Measurements from ENCODE around the gene VPREB3.

VPREB3 gene

DNA sequence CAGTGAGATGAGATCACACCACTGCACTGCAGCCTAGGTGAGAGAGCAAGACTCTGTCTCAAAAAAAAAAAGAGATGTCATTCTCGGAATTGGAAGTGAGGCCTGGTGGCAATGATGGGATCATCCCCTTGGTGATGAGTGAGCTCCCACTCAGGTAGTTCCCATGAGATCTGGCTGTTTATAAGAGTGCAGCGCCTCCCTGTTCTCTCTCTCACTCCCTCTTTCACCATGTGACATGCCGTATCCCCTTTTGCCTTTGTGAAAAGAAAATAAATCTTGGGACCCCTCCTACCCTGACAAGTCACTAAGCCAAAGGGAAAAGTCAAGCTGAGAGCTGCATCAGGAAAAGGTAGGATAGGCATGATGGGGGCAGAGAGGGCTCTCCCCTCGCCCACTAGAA, 32.1 kb downstream of the VPREB3 start:
- TF ChIP-seq YY1 (IDR thresholded peaks at IDR 0.05; ENCODE audit: low read depth) (no peak), EGR1 (IDR thresholded peaks at IDR 0.05) (no peak), RAD21 (IDR thresholded peaks at IDR 0.05; ENCODE audit: low read depth) (no peak), CEBPB (IDR thresholded peaks at IDR 0.05) (no peak), NFIC (IDR thresholded peaks at IDR 0.05) (no peak), EP300 (IDR thresholded peaks at IDR 0.05; ENCODE audit: borderline replicate concordance) (no peak), CREB1 (IDR thresholded peaks at IDR 0.05; ENCODE audit: low read depth) (no peak), TAF1 (IDR thresholded peaks at IDR 0.05; ENCODE audit: low read depth) (no peak), TEAD4 (IDR thresholded peaks at IDR 0.05) (no peak), ZBTB7A (IDR thresholded peaks at IDR 0.05; ENCODE audit: low read depth) (no peak), TCF12 (IDR thresholded peaks at IDR 0.05; ENCODE audit: low read depth) (no peak)
- TF ChIP-seq, protein P1, sequence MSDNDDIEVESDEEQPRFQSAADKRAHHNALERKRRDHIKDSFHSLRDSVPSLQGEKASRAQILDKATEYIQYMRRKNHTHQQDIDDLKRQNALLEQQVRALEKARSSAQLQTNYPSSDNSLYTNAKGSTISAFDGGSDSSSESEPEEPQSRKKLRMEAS (IDR thresholded peaks at IDR 0.05), result no peak
- TF ChIP-seq, protein P2, sequence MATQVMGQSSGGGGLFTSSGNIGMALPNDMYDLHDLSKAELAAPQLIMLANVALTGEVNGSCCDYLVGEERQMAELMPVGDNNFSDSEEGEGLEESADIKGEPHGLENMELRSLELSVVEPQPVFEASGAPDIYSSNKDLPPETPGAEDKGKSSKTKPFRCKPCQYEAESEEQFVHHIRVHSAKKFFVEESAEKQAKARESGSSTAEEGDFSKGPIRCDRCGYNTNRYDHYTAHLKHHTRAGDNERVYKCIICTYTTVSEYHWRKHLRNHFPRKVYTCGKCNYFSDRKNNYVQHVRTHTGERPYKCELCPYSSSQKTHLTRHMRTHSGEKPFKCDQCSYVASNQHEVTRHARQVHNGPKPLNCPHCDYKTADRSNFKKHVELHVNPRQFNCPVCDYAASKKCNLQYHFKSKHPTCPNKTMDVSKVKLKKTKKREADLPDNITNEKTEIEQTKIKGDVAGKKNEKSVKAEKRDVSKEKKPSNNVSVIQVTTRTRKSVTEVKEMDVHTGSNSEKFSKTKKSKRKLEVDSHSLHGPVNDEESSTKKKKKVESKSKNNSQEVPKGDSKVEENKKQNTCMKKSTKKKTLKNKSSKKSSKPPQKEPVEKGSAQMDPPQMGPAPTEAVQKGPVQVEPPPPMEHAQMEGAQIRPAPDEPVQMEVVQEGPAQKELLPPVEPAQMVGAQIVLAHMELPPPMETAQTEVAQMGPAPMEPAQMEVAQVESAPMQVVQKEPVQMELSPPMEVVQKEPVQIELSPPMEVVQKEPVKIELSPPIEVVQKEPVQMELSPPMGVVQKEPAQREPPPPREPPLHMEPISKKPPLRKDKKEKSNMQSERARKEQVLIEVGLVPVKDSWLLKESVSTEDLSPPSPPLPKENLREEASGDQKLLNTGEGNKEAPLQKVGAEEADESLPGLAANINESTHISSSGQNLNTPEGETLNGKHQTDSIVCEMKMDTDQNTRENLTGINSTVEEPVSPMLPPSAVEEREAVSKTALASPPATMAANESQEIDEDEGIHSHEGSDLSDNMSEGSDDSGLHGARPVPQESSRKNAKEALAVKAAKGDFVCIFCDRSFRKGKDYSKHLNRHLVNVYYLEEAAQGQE (IDR thresholded peaks at IDR 0.05; ENCODE audit: low read depth), result no peak
- TF ChIP-seq, protein P3, sequence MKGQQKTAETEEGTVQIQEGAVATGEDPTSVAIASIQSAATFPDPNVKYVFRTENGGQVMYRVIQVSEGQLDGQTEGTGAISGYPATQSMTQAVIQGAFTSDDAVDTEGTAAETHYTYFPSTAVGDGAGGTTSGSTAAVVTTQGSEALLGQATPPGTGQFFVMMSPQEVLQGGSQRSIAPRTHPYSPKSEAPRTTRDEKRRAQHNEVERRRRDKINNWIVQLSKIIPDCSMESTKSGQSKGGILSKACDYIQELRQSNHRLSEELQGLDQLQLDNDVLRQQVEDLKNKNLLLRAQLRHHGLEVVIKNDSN (IDR thresholded peaks at IDR 0.05), result no peak

DNA sequence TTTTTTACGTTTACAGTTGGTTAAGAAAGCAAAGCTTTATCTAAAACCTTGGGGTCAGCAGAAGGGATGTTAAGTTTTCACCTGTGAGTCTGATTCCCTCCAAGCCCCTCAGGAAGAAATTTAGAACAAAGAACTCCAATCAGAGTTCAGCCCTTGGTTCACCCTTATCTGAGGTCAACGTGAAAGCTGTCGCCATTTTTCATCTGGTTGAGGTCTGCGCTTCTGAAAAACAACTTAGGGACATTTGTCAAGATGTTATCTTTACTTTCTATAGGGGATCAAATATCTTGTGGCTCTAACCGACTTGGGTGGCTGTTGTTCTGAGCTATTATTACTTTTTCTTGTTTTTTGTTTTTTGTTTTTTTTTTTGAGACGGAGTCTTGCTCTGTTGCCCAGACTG, 33.4 kb downstream of the VPREB3 start:
- TF ChIP-seq TCF12 (IDR thresholded peaks at IDR 0.05; ENCODE audit: low read depth), result no peak
- no peak for TF ChIP-seq TEAD4 (IDR thresholded peaks at IDR 0.05)
- TF ChIP-seq FOXM1 (IDR thresholded peaks at IDR 0.05; ENCODE audit: borderline replicate concordance, low read depth), result no peak
- no peak for TF ChIP-seq EP300 (IDR thresholded peaks at IDR 0.05; ENCODE audit: borderline replicate concordance)
- no peak for TF ChIP-seq CREB1 (IDR thresholded peaks at IDR 0.05; ENCODE audit: low read depth)
- no peak for TF ChIP-seq YY1 (IDR thresholded peaks at IDR 0.05; ENCODE audit: low read depth)
- TF ChIP-seq, protein P3 (IDR thresholded peaks at IDR 0.05), result no peak
- TF ChIP-seq RAD21 (IDR thresholded peaks at IDR 0.05; ENCODE audit: low read depth), result no peak
- TF ChIP-seq ZBTB7A (IDR thresholded peaks at IDR 0.05; ENCODE audit: low read depth), result no peak
- no peak for TF ChIP-seq EGR1 (IDR thresholded peaks at IDR 0.05)
- TF ChIP-seq TAF1 (IDR thresholded peaks at IDR 0.05; ENCODE audit: low read depth), result no peak
- TF ChIP-seq, protein P1 (IDR thresholded peaks at IDR 0.05), result no peak
- TF ChIP-seq, protein P2 (IDR thresholded peaks at IDR 0.05; ENCODE audit: low read depth), result no peak
- TF ChIP-seq NFIC (IDR thresholded peaks at IDR 0.05), result no peak

DNA sequence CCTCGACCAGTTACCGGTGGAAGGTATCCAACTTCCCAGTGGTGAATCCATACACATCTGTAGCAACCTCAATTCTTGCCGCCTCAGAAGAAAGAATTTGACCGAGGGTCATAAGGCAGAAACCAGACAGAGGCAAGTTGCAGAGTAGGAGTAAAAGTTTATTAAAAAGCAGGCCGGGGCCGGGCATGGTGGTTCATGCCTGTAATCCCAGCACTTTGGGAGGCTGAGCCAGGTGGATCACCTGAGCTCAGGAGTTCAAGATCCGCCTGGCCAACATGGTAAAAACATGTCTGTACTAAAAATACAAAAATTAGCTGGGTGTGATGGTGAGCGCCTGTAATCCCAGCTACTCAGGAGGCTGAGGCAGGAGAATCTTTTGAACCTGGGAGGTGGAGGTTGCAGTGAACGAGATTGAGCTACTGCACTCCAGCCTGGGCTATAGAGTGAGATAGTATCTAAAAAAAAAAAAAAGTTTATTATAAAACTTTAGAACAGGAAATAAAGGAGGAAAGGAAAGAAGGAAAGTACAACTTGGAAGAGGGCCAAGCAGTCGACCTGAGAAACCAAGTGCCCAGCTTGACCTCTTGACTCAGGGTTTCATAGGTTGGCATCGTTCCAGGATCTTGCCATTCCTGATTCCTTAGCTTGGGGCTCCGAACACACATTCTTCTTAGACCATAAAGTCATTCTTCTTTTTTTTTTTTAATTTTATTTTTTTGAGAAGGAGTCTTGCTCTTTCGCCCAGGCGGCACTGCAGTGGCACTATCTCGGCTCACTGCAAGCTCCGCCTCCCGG, 35.7 kb downstream of the VPREB3 start:
- TF ChIP-seq NFIC (IDR thresholded peaks at IDR 0.05) (peak; percentile 71), YY1 (IDR thresholded peaks at IDR 0.05; ENCODE audit: low read depth) (no peak)

DNA sequence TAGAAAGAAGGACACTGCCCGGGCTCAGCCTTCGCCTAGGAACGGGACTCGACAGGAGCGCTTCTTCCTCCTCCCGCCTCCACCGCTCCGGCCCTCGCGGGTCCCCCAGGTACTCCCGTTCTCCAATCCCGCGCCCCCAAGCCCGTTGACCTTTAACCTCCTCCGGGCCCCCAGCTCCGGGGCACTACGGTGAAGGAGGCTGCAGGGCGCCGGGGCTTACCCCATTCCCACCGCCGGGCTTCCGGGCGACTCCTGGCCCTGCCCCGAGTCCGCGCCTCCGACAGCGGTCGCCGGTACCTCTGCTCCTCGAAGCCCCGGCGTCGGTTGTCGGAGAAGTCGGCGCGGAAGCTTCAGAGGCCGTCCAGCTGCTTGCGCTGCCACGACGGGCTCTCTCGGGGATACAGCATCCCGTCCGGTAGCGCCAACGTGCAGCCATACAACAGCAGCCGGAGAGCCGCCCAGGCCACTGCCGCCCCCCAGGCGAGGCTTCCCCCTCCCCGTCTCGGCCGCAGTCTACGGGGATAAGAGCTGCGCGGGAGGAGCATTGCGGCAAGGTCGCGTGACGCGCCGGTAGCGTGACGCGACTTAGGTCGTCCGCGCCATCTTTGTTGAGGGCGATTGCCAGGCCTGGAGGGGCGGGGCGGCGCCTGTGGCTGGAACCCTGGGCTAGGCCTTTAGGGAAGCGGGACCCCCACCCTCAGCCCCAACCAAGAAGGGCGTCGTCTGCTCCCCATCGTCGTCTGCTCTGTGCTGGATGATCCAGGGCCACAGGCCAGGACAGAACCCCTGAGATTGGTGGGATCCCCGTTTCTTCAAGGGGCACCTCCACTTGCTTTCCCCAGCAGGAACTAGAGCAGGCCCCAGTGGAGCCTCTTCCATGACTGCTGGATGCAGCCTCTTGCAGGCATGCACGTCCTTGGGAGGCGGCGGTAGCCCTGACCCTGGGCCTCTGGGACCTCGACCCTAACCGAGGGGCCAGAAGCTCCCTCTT, 37.1 kb downstream of the VPREB3 start:
- TF ChIP-seq CREB1 (IDR thresholded peaks at IDR 0.05; ENCODE audit: low read depth), result peak; percentile 94
- TF ChIP-seq TAF1 (IDR thresholded peaks at IDR 0.05; ENCODE audit: low read depth), result peak; percentile 71; the same call in 1 of the 2 replicates
- TF ChIP-seq, protein P2 (IDR thresholded peaks at IDR 0.05; ENCODE audit: low read depth), result no peak
- TF ChIP-seq TCF12 (IDR thresholded peaks at IDR 0.05; ENCODE audit: low read depth), result peak; percentile 62
- no peak for TF ChIP-seq CEBPB (IDR thresholded peaks at IDR 0.05)
- no peak; the same call in 1 of the 2 replicates for TF ChIP-seq EP300 (IDR thresholded peaks at IDR 0.05; ENCODE audit: borderline replicate concordance)
- peak; percentile 100 for TF ChIP-seq YY1 (IDR thresholded peaks at IDR 0.05; ENCODE audit: low read depth)
- no peak for TF ChIP-seq FOXM1 (IDR thresholded peaks at IDR 0.05; ENCODE audit: borderline replicate concordance, low read depth)
- TF ChIP-seq, protein P1 (IDR thresholded peaks at IDR 0.05), result peak; percentile 93
- peak; percentile 26; the same call in 1 of the 2 replicates for TF ChIP-seq TEAD4 (IDR thresholded peaks at IDR 0.05)
- TF ChIP-seq ZBTB7A (IDR thresholded peaks at IDR 0.05; ENCODE audit: low read depth), result no peak
- TF ChIP-seq NFIC (IDR thresholded peaks at IDR 0.05), result peak; percentile 40; the same call in 1 of the 2 replicates
- TF ChIP-seq, protein P3 (IDR thresholded peaks at IDR 0.05), result peak; percentile 98
- TF ChIP-seq EGR1 (IDR thresholded peaks at IDR 0.05), result peak; percentile 64; the same call in 1 of the 2 replicates
- TF ChIP-seq RAD21 (IDR thresholded peaks at IDR 0.05; ENCODE audit: low read depth), result no peak
